Measurements from ENCODE around the gene BMERB1. TPM values are rescaled to one million over a fixed set of nuclear protein-coding genes. Genes with fewer than 3 reads are reported as not detected.

BMERB1 gene
- 3.4 and 7.0 TPM in 2 replicates for total RNA-seq

DNA sequence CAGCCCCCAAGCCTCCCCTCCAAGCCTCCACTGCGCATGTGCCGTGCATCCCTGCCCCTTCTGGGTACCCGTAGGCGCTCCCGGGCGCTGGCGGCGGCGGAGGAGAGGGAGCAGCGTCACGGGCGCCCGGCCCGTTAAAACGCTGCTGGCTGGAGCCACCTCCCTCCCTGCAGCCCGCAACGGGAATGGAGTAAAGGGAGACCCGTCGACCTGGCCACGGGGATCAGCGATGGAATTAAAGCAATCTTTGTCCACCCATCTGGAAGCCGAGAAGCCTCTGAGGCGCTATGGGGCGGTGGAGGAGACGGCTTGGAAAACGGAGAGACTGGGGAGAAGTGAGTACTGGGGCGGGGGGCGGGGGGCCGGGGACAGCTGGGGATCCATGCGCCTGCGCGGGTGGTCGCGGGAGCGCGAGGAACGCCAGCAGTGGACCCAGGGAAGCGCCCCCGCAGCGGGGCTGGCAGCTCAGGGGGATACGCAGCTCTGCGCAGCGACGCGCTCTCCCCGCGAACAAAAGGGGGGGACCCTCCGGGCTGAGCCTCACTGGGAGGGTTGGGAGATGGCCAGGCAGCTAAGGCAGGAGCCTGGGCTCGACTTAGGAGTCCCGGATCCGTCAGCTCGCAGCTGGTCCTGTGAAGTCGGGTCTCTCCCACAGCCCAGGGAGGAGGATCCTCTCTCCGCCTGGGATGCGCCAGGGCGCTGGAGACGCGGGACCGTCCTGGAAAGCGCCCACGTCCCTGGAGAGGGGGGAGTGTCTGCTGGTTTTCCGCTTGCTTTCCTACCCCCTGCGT is at the start of gene BMERB1:
Gene BMERB1, plus strand, starts transcription at position 164 of the 791 bp plus-strand sequence. Its CDS starts 66 bp downstream, at position 230.

DNA sequence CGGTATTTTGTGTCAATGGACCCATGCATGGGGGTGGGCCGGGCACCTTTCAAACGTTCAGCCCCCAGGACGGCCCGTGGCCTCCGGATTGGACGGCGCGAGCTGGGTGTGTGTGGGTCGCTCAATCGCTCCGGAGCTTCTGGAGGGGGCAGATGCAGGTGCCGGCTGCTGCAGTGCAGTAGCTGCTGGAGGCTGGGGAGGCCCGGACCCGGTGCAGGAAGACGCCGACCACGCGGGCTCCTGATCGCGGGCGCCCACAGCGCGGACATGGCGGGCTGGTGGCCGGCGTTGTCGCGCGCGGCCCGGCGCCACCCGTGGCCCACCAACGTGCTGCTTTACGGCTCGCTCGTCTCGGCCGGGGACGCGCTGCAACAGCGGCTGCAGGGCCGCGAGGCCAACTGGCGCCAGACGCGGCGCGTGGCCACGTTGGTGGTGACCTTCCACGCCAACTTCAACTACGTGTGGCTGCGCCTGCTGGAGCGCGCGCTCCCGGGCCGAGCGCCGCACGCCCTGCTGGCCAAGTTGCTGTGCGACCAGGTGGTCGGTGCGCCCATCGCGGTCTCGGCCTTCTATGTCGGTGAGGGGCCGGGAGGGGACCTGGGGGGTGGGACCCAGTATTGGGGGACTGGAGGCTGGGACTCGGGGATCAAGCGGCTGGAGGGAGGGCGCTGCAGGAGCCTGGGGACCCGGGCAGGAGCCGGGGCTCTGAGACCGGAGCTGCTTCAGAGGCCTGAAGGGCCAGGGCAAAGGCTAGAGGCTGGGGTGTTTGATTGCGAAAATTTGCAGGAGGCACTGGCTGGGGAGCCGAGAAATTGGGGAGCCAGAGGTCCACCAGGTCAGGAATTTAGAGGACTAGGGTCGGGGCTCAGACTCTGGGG is 38.5 kb upstream of the BMERB1 start, which contains the start of gene MPV17L:
Gene MPV17L, plus strand, starts transcription at position 124 of the 878 bp plus-strand sequence. Its CDS starts 144 bp downstream, at position 268.

Other genes starting within 250 kb of the BMERB1 start
- gene NPIPA5, start 56.3 kb upstream of the BMERB1 start, total RNA-seq, result 0.15 and 1.2 TPM in 2 replicates
- 0.16 and 1.5 TPM in 2 replicates for gene MPV17L, start 38.8 kb upstream of the BMERB1 start, total RNA-seq
- 5.5 and 11.2 TPM in 2 replicates for gene MARF1, start 208.6 kb downstream of the BMERB1 start, total RNA-seq
- gene NDE1, start 215.7 kb downstream of the BMERB1 start, total RNA-seq, result 67.0 and 87.6 TPM in 2 replicates

All from hair follicular keratinocyte (primary cell).